OCI-LY3 (cell line): ENCODE data around the gene NEUROG1.

Source experiments
- H2AFZ ChIP-seq: fragments of 200-600, 300-600 bp; shearing (Covaris generic); 2 replicates; pipeline ENCODE4 v1.6.0; 2014; ENCODE audit warnings: antibody characterized with exemption, low read depth, low read length
- H3K27ac ChIP-seq: fragments of 200-600, 300-600 bp; sonication (generic); 2 replicates; pipeline ENCODE4 v1.5.1; 2014; ENCODE audit warnings: mild to moderate bottlenecking, low read length, moderate library complexity, mixed read lengths
- H3K27me3 ChIP-seq: fragments of 200-600, 300-600 bp; sonication (generic); 2 replicates; pipeline ENCODE4 v1.6.1; 2014; ENCODE audit warnings: low read depth, low read length, mixed read lengths
- H3K36me3 ChIP-seq: fragments of 200-600, 300-600 bp; sonication (generic); replicated peaks from 2 replicates; pipeline ENCODE3; 2014; ENCODE audit warnings: low read depth, low read length, mixed read lengths
- H3K4me1 ChIP-seq: fragments of 300-600, 200-600 bp; sonication (generic); 2 replicates; pipeline ENCODE4 v1.6.1; 2014; ENCODE audit warnings: low read length, mixed read lengths
- H3K4me2 ChIP-seq: fragments of 200-600, 300-600 bp; sonication (generic); 2 replicates; pipeline ENCODE4 v1.6.1; 2014; ENCODE audit warnings: low read length, mixed read lengths
- H3K4me3 ChIP-seq: fragments of 300-600, 200-600 bp; sonication (generic); 2 replicates; pipeline ENCODE4 v1.5.1; 2014; ENCODE audit warnings: antibody characterized with exemption, mild to moderate bottlenecking, low read length, moderate library complexity
- H3K79me2 ChIP-seq: fragments of 300-600, 200-600 bp; shearing (Covaris generic); 2 replicates; pipeline ENCODE4 v1.6.1; 2014; ENCODE audit warnings: mild to moderate bottlenecking, low read length, mixed read lengths
- H3K9ac ChIP-seq: fragments of 300-600, 200-600 bp; shearing (Covaris generic); 2 replicates; pipeline ENCODE4 v1.6.0; 2014; ENCODE audit warnings: mild to moderate bottlenecking, low read length, moderate library complexity
- H3K9me3 ChIP-seq: fragments of 200-600, 300-600 bp; shearing (Covaris generic); 2 replicates; pipeline ENCODE4 v1.6.1; 2014; ENCODE audit warnings: low read length, mixed read lengths; ENCODE audit not compliant: insufficient read depth
- H4K20me1 ChIP-seq: fragments of 200-600, 300-600 bp; sonication (generic); 2 replicates; pipeline ENCODE4 v1.6.1; 2016; ENCODE audit warnings: low read length, mixed read lengths; ENCODE audit not compliant: insufficient read depth
- CTCF ChIP-seq: fragments of 200-600, 300-600 bp; sonication (generic); IDR thresholded peaks from 2 replicates; pipeline ENCODE4 v1.5.1; 2014; ENCODE audit warnings: antibody characterized with exemption, low read length, low read depth
- EZH2phosphoT487 ChIP-seq: fragments of 200-600 bp; shearing (Covaris generic); IDR thresholded peaks from 2 replicates; pipeline ENCODE4 v1.6.1; 2018; ENCODE audit warnings: antibody characterized with exemption, mixed run types, low read depth

NEUROG1 gene

GRCh38 chr5:135537271-135537670 is 1.5 kb upstream of the NEUROG1 start:
- Histone ChIP-seq H3K9me3 (no peaks in the 10 kb centered on the region), H2AFZ (no peak overlapping the region), H3K36me3 (no peaks in the 10 kb centered on the region), H3K4me3 (no peak overlapping the region), H3K27me3 (no peaks in the 10 kb centered on the region; the same call in 1 of the 2 replicates), H3K27ac (no peak overlapping the region), H3K4me2 (no peak overlapping the region), H3K79me2 (no peaks in the 10 kb centered on the region), H3K4me1 (no peaks in the 10 kb centered on the region), H4K20me1 (no peaks in the 10 kb centered on the region), H3K9ac (no peak overlapping the region)
- TF ChIP-seq EZH2phosphoT487 (no peak), CTCF (no peak)

- H3K9me3 ChIP-seq: no peaks in the 10 kb centered on the region
- TF ChIP-seq EZH2phosphoT487 (no peak), CTCF (no peak)
- no peak overlapping the region for H3K27ac ChIP-seq
- H3K9ac ChIP-seq: no peak overlapping the region
- no peaks in the 10 kb centered on the region for H3K4me1 ChIP-seq
- H3K4me3 ChIP-seq: no peak overlapping the region
- no peak overlapping the region for H3K4me2 ChIP-seq
- H3K79me2 ChIP-seq: no peaks in the 10 kb centered on the region
- H3K36me3 ChIP-seq: no peaks in the 10 kb centered on the region
- H2AFZ ChIP-seq: no peak overlapping the region
- H4K20me1 ChIP-seq: no peaks in the 10 kb centered on the region
- H3K27me3 ChIP-seq: no peaks in the 10 kb centered on the region
These were observed 344 bp downstream of the NEUROG1 start for GRCh38 chr5:135535420-135535819.

- no peak overlapping the region for H3K27ac ChIP-seq
- no peak overlapping the region for H2AFZ ChIP-seq
- H3K4me1 ChIP-seq: no peaks in the 10 kb centered on the region
- no peaks in the 10 kb centered on the region for H3K79me2 ChIP-seq
- no peak overlapping the region for H3K4me3 ChIP-seq
- no peak overlapping the region for H3K4me2 ChIP-seq
- H3K36me3 ChIP-seq: no peaks in the 10 kb centered on the region
- H4K20me1 ChIP-seq: no peaks in the 10 kb centered on the region
- H3K27me3 ChIP-seq: peaks cover 4% of the 10 kb centered on the region; the same call in 1 of the 2 replicates
- H3K9me3 ChIP-seq: no peaks in the 10 kb centered on the region
- TF ChIP-seq EZH2phosphoT487 (no peak), CTCF (no peak)
- no peak overlapping the region for H3K9ac ChIP-seq
These were observed 950 bp downstream of the NEUROG1 start for GRCh38 chr5:135534609-135535419.

GRCh38 chr5:135533794-135534193 is 2.0 kb downstream of the NEUROG1 start:
- H3K36me3 ChIP-seq: no peaks in the 10 kb centered on the region
- no peaks in the 10 kb centered on the region for H3K9me3 ChIP-seq
- H3K4me2 ChIP-seq: no peak overlapping the region
- H3K4me3 ChIP-seq: no peak overlapping the region
- no peak overlapping the region for H2AFZ ChIP-seq
- H3K27me3 ChIP-seq: peaks cover 4% of the 10 kb centered on the region; the same call in 1 of the 2 replicates
- no peaks in the 10 kb centered on the region for H3K79me2 ChIP-seq
- H4K20me1 ChIP-seq: no peaks in the 10 kb centered on the region
- no peak overlapping the region for H3K9ac ChIP-seq
- no peak overlapping the region for H3K27ac ChIP-seq
- no peaks in the 10 kb centered on the region for H3K4me1 ChIP-seq
- no peak for TF ChIP-seq CTCF
- no peak for TF ChIP-seq EZH2phosphoT487
